GM11168 (cell line): ENCODE data around the gene IL26.
"Not testable (repeated sequence)": the region's sequence is repeated elsewhere in the genome, so short reads cannot be mapped to it uniquely, and the experiment has no call there.

Experiments used
- in situ Hi-C: fragments of 300-500 bp; cut with MboI; formaldehyde crosslinking; loops from one replicate; pipeline ENCODE4 v1.12.0; 2022; ENCODE audit warnings: low sequenced_read_pairs; ENCODE audit not compliant: unreplicated experiment

IL26 gene

GRCh38 chr12:68240975-68241374 lies 15.4 kb upstream of the IL26 start:
- in situ Hi-C loops = no loop called here

- in situ Hi-C loops = no loop called here
Measured at GRCh38 chr12:68240079-68240478, 14.5 kb upstream of the IL26 start.

DNA sequence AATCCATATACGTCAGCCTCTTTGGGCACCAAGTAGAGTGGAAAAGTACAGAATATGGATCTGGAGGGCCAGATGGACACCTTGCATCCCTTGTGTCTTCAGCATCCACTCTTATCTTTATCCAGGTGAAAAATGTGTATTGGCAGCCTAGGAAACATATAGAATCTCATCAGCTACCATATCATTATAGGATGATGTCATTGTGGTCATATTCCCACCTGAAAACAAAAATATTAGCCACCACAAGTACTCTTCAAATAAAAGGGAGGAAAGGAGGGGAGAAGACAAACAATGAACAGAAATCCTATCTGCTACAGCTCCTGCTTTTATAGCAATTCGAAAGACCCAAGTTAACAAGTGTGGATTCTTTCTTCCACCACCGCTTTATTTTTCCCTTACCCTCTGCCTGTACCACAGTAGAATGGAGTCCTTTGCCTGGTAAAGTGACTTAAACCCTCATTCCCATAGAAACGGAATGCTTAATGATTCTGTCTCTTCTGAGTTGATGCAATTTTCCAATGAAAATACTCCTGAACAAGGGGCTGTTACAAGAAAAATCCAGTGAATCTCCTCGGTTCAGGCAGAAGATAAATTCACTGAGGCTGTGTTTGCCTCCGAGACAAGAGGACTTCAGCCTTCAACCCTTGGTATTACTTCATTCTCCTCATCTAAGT lies 13.8 kb upstream of the IL26 start:
- in situ Hi-C loops = no loop called here

DNA sequence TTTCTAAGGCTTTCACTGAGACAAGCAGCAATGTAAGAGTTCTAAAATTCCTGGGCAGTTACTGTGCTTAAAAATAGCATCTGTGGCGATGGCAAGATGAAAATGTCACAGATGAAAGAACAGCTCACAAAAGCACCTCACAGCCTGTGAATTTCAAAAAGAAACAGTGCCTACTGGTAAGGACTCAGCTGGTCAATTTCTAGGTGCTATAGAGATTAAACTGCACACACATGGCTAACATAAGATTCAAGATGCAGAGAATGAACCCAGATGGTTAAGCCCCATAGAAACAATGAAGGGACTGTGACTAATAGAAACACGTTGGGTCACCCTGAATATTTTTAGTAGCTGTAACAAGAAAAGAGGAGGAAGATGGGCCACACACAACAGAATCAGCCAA lies 12.0 kb upstream of the IL26 start:
- in situ Hi-C loops = no loop called here

GRCh38 chr12:68237078-68237477 lies 11.5 kb upstream of the IL26 start:
- in situ Hi-C loops = no loop called here

GRCh38 chr12:68236421-68237059 lies 10.9 kb upstream of the IL26 start:
- in situ Hi-C loops = no loop called here

GRCh38 chr12:68235576-68235975 lies 10.0 kb upstream of the IL26 start:
- in situ Hi-C loops = no loop called here

DNA sequence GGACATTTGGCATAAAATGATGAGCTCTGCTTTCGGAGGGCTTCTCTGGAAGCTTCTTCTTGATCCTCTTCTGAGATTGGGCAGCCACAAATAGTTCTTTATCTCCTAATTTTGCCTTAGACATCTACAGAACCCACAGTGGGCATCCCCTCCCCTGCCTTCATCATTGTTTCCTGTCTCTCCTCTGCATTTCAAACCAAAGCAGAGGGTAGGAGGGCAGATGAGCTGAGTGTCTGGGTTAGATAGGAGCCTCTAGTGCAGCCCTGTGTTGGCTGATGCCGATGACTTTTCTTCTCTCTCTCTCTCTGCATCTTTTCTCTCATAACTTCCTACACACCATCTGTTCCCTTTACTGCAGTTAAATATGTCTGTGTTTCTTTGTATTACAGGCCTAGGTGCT lies 8.5 kb upstream of the IL26 start:
- in situ Hi-C loops = no loop called here

DNA sequence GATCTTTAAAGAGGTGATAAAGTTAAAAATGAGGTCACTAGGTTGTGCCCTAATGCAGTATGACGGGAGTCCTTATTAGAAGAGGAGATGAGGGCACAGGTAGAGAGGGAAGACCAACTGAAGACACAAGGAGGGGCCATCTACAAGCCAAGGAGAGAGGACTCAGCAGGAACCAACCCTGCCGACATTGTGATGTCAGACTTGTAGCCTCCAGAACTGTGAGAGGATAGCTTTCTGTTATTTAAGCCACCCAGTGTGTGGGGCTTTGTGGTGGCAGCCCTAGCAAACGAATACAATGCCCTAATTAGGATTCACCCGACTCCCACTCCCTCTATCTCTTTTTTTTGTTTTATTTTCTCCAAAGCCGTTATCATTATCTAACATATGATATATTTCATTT lies 7.9 kb upstream of the IL26 start:
- in situ Hi-C loops = no loop called here

GRCh38 chr12:68231691-68232090 lies 6.1 kb upstream of the IL26 start:
- in situ Hi-C loops = no loop called here

DNA sequence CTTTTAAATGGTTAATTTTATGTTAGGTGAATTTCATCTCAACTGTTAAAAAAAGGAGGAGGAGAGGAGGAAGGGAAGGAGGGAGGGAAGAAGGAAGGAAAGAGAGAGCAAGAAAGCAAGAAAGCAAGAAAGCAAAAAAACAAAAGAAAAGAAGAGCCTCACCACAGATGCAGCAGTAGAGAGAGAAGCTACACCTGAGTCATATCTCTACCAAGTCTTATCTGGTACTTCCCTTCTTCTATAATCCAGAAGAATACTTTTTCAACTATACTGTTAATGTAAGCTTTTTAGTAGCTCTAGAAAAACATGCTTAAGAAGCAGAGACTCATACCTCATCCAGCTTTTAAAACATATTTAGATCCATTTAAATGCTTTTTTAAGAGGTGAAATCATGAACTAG lies 5.6 kb upstream of the IL26 start:
- in situ Hi-C loops = no loop called here

- in situ Hi-C loops = loop anchor here (5.0 kb wide), 1 partner anchor 82 kb away; no protein-coding TSS in a partner anchor
Measured at GRCh38 chr12:68229956-68230355, 4.3 kb upstream of the IL26 start.

DNA sequence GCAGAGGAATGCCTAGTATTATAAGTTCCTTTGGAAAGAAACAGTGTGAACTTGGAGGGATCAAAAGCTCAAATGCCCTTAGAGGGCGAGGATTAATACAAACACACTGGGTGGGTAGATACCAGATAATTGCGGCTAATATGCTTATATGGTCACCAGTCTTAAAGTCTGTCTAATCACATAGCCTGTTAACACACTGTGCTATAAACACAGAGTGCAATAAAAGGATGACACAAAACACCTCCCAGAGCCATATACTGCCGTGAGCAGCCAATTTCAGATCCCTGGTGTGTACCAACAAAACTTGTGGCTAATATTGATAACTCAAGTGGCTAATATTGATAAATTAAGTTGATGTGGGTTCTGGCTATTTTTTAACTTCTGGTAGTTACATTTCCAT lies 1.7 kb upstream of the IL26 start:
- in situ Hi-C loops = loop anchor here (5.0 kb wide), 1 partner anchor 85 kb away; no protein-coding TSS in a partner anchor

DNA sequence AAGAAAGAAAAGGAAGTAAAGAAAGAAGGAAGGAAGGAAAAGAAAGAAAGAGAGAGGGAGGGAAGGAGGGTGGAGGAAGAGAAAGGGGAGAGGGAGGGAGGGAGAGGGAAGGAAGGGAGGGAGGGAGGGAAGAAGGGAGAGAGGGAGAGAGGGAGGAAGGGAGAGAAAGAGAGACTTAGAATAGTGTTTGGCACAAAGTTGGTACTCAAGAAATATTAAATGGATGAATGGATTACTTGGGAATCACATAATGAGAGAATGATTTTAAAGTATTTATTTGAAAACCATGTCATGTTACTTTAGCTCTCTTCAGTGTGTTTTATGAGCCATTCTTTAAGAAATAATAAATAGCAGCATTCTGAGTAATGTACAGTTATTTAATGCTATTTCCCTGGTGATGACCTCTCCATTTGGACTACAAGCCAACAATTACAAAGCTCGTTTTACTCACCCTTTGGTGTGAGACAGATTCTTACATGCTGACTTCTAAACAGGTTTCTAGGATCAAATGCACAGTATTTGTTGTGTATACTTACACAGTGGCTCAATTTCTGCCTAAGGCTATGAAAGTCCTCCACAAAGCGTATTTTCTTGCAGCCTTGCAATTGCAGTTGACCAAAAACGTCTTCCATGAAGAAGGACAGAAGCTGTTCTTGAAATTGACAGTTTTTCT lies 861 bp downstream of the IL26 start:
- in situ Hi-C loops = loop anchor here (5.0 kb wide), 1 partner anchor 88 kb away; no protein-coding TSS in a partner anchor

- in situ Hi-C loops = no loop called here
Measured at GRCh38 chr12:68223067-68223747, 2.4 kb downstream of the IL26 start.

GRCh38 chr12:68222326-68222725 lies 3.3 kb downstream of the IL26 start:
- in situ Hi-C loops = no loop called here

DNA sequence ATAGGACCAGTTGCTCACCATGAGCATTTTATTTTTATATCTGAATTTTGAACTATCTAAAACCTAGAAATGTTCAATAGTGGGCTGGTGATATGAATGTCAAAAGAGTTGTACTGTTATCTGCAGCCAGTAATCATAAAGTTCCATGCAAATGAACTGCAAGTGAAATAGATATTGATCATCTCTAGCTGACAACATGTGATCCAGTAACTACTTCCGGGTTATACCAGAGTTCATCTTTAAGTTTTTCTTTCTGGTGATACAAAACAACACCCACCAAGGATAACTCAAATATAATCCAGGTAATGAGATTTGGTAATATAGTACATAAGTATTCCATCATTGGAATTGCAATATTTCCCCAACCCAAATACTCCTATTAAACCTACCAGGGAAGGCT lies 4.1 kb downstream of the IL26 start:
- in situ Hi-C loops = no loop called here

- in situ Hi-C loops = no loop called here
Measured at GRCh38 chr12:68210875-68211274, 14.7 kb downstream of the IL26 start.

- in situ Hi-C loops = not testable (repeated sequence)
Measured at GRCh38 chr12:68209048-68209728, 16.4 kb downstream of the IL26 start.

DNA sequence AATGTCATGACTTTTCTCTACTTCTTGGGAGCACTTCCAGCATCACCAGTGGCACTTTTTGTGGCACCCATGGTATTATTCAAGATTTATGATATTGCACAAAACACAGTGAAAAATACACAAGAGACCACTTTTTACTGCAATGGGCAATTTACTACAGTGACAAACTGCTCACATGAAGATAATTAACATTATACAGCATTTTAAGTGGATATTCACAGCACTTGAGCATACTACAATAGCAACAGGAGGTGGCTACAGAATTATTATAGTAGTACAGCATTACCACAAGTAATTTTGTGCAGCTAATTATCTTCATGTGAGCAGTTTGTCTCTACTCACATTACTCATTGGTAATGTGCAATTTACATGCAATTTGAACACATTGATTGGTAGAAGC lies 18.3 kb downstream of the IL26 start:
- in situ Hi-C loops = no loop called here
